GM12878 (cell line): ENCODE data around the gene DIS3L2. TPM values are rescaled to one million over a fixed set of nuclear protein-coding genes. Genes with fewer than 3 reads are reported as not detected.

Experiments used
- ATAC-seq: fragments of 200-7000 bp; cut with Tn5 transposase; 3 replicates; pipeline ENCODE4 v1.9.1; 2020; ENCODE audit warnings: mild to moderate bottlenecking, moderate library complexity
- BruUV-seq: library from RNA; stranded (reverse); fragments of 400-500 nt; replicated peaks from 2 replicates; lab custom pipeline; 2021; lab: Mats Ljungman, UMichigan
- CTCF ChIA-PET: fragments of 300-600 bp; sonication (Branson Sonifier 250); formaldehyde crosslinking; extraction: SDS; loops from one replicate; lab custom pipeline; 2021; ENCODE audit warnings: inconsistent platforms; lab: Yijun Ruan, JAX
- POLR2A ChIA-PET: fragments of 350-600 bp; formaldehyde crosslinking; extraction: SDS; loops from one replicate; lab custom pipeline; 2021; ENCODE audit warnings: inconsistent platforms; lab: Charles Lee
- RAD21 ChIA-PET: fragments of 300-600 bp; sonication (Branson Sonifier 250); formaldehyde crosslinking; loops from one replicate; lab custom pipeline; 2023; ENCODE audit warnings: antibody characterized with exemption; ENCODE audit not compliant: unreplicated experiment; lab: Charles Lee
- SMC1A ChIA-PET: fragments of 300-600 bp; sonication (Branson Sonifier 250); formaldehyde crosslinking; loops from one replicate; lab custom pipeline; 2023; ENCODE audit not compliant: unreplicated experiment, uncharacterized antibody; lab: Charles Lee
- DNase-seq: peaks from one replicate; pipeline ENCODE4 v3.0.0-alpha.2; 2011; ENCODE audit warnings: low read depth, low spot score
- FAIRE-seq: peaks from 3 replicates; lab custom pipeline; 2011; peaks lifted over from hg19 to GRCh38; lab: Jason Lieb, UNC
- H2AFZ ChIP-seq: 2 replicates; pipeline ENCODE4 v1.6.0; 2011; ENCODE audit warnings: low read depth, low read length, control low read depth; ENCODE audit not compliant: control insufficient read depth
- H3K27ac ChIP-seq: 2 replicates; pipeline ENCODE4 v1.5.1; 2011; ENCODE audit warnings: control low read depth; ENCODE audit not compliant: control insufficient read depth, insufficient read depth
- H3K27me3 ChIP-seq, 2 experiments: replicated peaks in 1 of 2; 2 replicates each; pipeline versions ENCODE4 v1.6.0 to v1.6.1; 2011; ENCODE audit warnings: low read length in 1 of 2; ENCODE audit not compliant: control insufficient read depth in 2 of 2, insufficient read depth in 2 of 2
- H3K36me3 ChIP-seq, 2 experiments: 2 replicates each; pipeline ENCODE4 v1.5.1; 2011; ENCODE audit warnings: low read length in 1 of 2; ENCODE audit not compliant: control insufficient read depth in 2 of 2, insufficient read depth in 2 of 2
- H3K4me1 ChIP-seq: 2 replicates; pipeline ENCODE4 v1.6.1; 2011; ENCODE audit warnings: mild to moderate bottlenecking, low read length, moderate library complexity, mixed read lengths; ENCODE audit not compliant: control insufficient read depth, insufficient read depth
- H3K4me2 ChIP-seq: 2 replicates; pipeline ENCODE4 v1.6.0; 2011; ENCODE audit warnings: control low read depth; ENCODE audit not compliant: control insufficient read depth, insufficient read depth
- H3K4me3 ChIP-seq: fragments of 200-600 bp; sonication (generic); 2 replicates; pipeline ENCODE4 v1.5.1; 2016
- H3K79me2 ChIP-seq: 2 replicates; pipeline ENCODE4 v1.6.0; 2011; ENCODE audit warnings: low read length; ENCODE audit not compliant: control insufficient read depth, insufficient read depth
- H3K9ac ChIP-seq: 2 replicates; pipeline ENCODE4 v1.8.0; 2011; ENCODE audit warnings: low read length, control low read depth, mixed read lengths; ENCODE audit not compliant: control insufficient read depth, insufficient read depth
- H3K9me3 ChIP-seq: replicated peaks from 3 replicates; pipeline ENCODE4 v1.5.1; 2011; ENCODE audit warnings: mild to moderate bottlenecking, low read length; ENCODE audit not compliant: control insufficient read depth, insufficient read depth
- H4K20me1 ChIP-seq: 2 replicates; pipeline ENCODE4 v1.6.0; 2011; ENCODE audit not compliant: control insufficient read depth, insufficient read depth
- BRCA1 ChIP-seq: IDR thresholded peaks from 2 replicates; pipeline ENCODE4 v1.6.1; 2011; ENCODE audit warnings: low read depth, low read length, improper control_type of control experiment
- IRF4 ChIP-seq: IDR thresholded peaks from 2 replicates; pipeline ENCODE4 v1.6.1; 2011; ENCODE audit warnings: low read depth, low read length
- PAX5 ChIP-seq: IDR thresholded peaks from 2 replicates; pipeline ENCODE4 v1.6.1; 2011; ENCODE audit warnings: low read depth, low read length, borderline replicate concordance
- POLR2A ChIP-seq: IDR thresholded peaks from 2 replicates; pipeline ENCODE4 v1.6.1; 2011; ENCODE audit warnings: low read depth, mild to moderate bottlenecking, low read length
- POLR2AphosphoS2 ChIP-seq: IDR thresholded peaks from 2 replicates; pipeline ENCODE4 v1.6.1; 2011; ENCODE audit warnings: low read depth, mild to moderate bottlenecking, low read length, improper control_type of control experiment, moderate library complexity
- WGBS: methylation state at CpG from one replicate; pipeline ENCODE4 v1.1.6; 2016; ENCODE audit warnings: low lambda C conversion rate; ENCODE audit not compliant: insufficient replicate concordance, insufficient coverage; ENCODE audit errors: missing lambda C conversion rate; 5-methylcytosine and 5-hydroxymethylcytosine counted together
- in situ Hi-C: fragments of 300-500 bp; cut with MboI; formaldehyde crosslinking; loops from 9 replicates; pipeline ENCODE4 v1.14.3; 2018; ENCODE audit warnings: mixed read lengths
- intact Hi-C: fragments of 100-400 bp; cut with micrococcal nuclease; formaldehyde crosslinking; loops from one replicate; pipeline ENCODE4 v1.14.2; 2022; ENCODE audit not compliant: unreplicated experiment
- polyA plus RNA-seq, 11 experiments: library from polyadenylated mRNA; depleted of rRNA in 4 of 11; unstranded in 6 of 11; stranded (reverse) in 5 of 11; fragments of >200 nt; fragmentation: Nextera tagmentation in 4 of 11; fragmentation: Illumina TruSeq in 1 of 11; extraction: Ambion mirVana in 4 of 11; extraction: Trizol in 1 of 11; gene quantifications; 1 replicate in 1 of 11; 2 replicates in 10 of 11; pipeline versions ENCODE4 v1.2.1 to v1.2.3, GENCODE V29; 2011 to 2016; ENCODE audit warnings: inconsistent platforms in 2 of 11, missing spikeins in 2 of 11, low read depth in 1 of 11
- total RNA-seq, 4 experiments: library from RNA; depleted of rRNA in 3 of 4; stranded (reverse); fragments of >200 nt in 3 of 4; fragmentation: Illumina TruSeq in 1 of 4; extraction: Trizol in 1 of 4; gene quantifications; 2 replicates each; pipeline versions ENCODE4 v1.2.1 to v1.2.3, GENCODE V29; 2013 to 2021
- TF ChIP-seq, protein P1 (sequence below): IDR thresholded peaks from 2 replicates; pipeline ENCODE4 v1.6.1; 2012; ENCODE audit warnings: low read depth, low read length, improper control_type of control experiment
- TF ChIP-seq, protein P2 (sequence below): fragments of 450-650 bp; formaldehyde crosslinking; IDR thresholded peaks from 2 replicates; pipeline ENCODE4 v1.4.0; 2020; ENCODE audit warnings: mild to moderate bottlenecking, moderate library complexity

Gene DIS3L2
- total and polyA plus RNA-seq, 10 of the 15 experiments (the other 5 are each of a cell fraction or from before 2014, with no cell fraction given), result 3.5 to 27.1 (median 16.0) TPM

DNA sequence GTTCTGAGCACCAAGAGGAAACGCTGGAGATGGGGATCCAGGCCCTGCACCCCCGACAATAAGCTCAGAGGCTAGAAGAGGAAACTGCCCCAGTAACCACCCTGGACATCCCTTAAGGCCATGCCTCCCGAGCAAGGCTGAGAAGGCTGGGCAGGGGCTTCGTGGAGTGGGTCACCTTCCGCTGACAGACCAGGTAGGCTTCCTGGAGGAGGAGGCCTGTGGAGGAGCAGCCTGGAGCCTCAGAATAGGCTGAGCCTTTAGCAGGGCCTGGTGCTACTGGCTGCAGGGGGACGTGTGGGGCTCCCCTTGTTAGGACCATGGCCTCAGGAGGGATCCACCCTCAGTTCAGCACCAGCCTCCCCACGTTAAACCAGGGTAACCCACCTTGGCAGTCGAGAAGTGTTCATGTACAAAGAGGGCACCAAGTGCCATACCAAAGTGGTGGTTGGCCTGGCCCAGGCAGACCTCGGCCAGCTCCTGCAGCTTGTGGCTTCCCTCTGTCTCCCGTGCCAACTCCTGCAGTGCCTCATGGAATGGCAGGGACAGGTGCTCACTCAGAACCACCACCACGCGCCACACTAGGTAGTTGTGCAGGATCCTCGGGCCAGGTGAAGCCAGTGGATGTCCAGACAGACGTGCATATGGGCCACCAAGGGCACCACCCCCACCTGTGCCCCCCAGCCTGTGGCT is 388.6 kb downstream of the DIS3L2 start:
- TF ChIP-seq BRCA1, result no peak
- no peak overlapping the region for H3K27ac ChIP-seq
- BruUV-seq, result no TSS peak
- no peak overlapping the region for H3K4me2 ChIP-seq
- H4K20me1 ChIP-seq, result no peaks in the 10 kb centered on the region
- no peaks in the 10 kb centered on the region for H3K36me3 ChIP-seq
- no peak overlapping the region for H3K4me3 ChIP-seq
- ChIA-PET SMC1A (no interaction called here), RAD21 (no interaction called here), CTCF (no interaction called here), POLR2A (no interaction called here)
- H3K79me2 ChIP-seq, result no peaks in the 10 kb centered on the region
- intact Hi-C loops, result no loop called here
- 21% methylated on average over 14 of the region's 14 CpGs for WGBS
- H3K9ac ChIP-seq, result no peak overlapping the region
- DNase-seq, result no peak
- H3K9me3 ChIP-seq, result no peaks in the 10 kb centered on the region; the same call in 2 of the 3 replicates
- H2AFZ ChIP-seq, result no peak overlapping the region
- no peak for FAIRE-seq
- no peaks in the 10 kb centered on the region for H3K4me1 ChIP-seq
- ATAC-seq, result no peak
- in situ Hi-C loops, result no loop called here
- peaks cover 3 to 6% of the 10 kb centered on the region in 2 experiments; a peak in 3 of 4 replicates for H3K27me3 ChIP-seq

- intact Hi-C loops, result no loop called here
- H3K79me2 ChIP-seq, result no peaks in the 10 kb centered on the region
- H3K36me3 ChIP-seq, result no peaks in the 10 kb centered on the region
- CTCF ChIA-PET, result no interaction called here
- no peak overlapping the region for H3K9ac ChIP-seq
- no peak overlapping the region for H3K4me2 ChIP-seq
- 31% methylated on average over 62 of the region's 76 CpGs for WGBS
- H3K9me3 ChIP-seq, result no peaks in the 10 kb centered on the region; the same call in 2 of the 3 replicates
- no peaks in the 10 kb centered on the region for H3K4me1 ChIP-seq
- no TSS peak for BruUV-seq
- POLR2A ChIA-PET, result no interaction called here
- TF ChIP-seq POLR2AphosphoS2 (no peak), POLR2A (no peak), PAX5 (no peak), IRF4 (no peak)
- TF ChIP-seq, protein P1, sequence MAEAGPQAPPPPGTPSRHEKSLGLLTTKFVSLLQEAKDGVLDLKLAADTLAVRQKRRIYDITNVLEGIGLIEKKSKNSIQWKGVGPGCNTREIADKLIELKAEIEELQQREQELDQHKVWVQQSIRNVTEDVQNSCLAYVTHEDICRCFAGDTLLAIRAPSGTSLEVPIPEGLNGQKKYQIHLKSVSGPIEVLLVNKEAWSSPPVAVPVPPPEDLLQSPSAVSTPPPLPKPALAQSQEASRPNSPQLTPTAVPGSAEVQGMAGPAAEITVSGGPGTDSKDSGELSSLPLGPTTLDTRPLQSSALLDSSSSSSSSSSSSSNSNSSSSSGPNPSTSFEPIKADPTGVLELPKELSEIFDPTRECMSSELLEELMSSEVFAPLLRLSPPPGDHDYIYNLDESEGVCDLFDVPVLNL, result no peak
- TF ChIP-seq, protein P2, sequence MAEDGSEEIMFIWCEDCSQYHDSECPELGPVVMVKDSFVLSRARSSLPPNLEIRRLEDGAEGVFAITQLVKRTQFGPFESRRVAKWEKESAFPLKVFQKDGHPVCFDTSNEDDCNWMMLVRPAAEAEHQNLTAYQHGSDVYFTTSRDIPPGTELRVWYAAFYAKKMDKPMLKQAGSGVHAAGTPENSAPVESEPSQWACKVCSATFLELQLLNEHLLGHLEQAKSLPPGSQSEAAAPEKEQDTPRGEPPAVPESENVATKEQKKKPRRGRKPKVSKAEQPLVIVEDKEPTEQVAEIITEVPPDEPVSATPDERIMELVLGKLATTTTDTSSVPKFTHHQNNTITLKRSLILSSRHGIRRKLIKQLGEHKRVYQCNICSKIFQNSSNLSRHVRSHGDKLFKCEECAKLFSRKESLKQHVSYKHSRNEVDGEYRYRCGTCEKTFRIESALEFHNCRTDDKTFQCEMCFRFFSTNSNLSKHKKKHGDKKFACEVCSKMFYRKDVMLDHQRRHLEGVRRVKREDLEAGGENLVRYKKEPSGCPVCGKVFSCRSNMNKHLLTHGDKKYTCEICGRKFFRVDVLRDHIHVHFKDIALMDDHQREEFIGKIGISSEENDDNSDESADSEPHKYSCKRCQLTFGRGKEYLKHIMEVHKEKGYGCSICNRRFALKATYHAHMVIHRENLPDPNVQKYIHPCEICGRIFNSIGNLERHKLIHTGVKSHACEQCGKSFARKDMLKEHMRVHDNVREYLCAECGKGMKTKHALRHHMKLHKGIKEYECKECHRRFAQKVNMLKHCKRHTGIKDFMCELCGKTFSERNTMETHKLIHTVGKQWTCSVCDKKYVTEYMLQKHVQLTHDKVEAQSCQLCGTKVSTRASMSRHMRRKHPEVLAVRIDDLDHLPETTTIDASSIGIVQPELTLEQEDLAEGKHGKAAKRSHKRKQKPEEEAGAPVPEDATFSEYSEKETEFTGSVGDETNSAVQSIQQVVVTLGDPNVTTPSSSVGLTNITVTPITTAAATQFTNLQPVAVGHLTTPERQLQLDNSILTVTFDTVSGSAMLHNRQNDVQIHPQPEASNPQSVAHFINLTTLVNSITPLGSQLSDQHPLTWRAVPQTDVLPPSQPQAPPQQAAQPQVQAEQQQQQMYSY (CRISPR knock-in tag), result no peak
- H3K4me3 ChIP-seq, result no peak overlapping the region
- FAIRE-seq, result no peak
- RAD21 ChIA-PET, result no interaction called here
- H2AFZ ChIP-seq, result no peak overlapping the region
- SMC1A ChIA-PET, result no interaction called here
- no peak for DNase-seq
- in situ Hi-C loops, result no loop called here
- peaks cover 3 to 6% of the 10 kb centered on the region in 2 experiments; a peak in 3 of 4 replicates for H3K27me3 ChIP-seq
- no peak for ATAC-seq
- H3K27ac ChIP-seq, result no peak overlapping the region
- no peaks in the 10 kb centered on the region for H4K20me1 ChIP-seq
Observed at GRCh38 chr2:232350804-232351685, 389.5 kb downstream of the DIS3L2 start.
